Measurements from ENCODE around the gene NQO1.

- TF ChIP-seq, protein P1, sequence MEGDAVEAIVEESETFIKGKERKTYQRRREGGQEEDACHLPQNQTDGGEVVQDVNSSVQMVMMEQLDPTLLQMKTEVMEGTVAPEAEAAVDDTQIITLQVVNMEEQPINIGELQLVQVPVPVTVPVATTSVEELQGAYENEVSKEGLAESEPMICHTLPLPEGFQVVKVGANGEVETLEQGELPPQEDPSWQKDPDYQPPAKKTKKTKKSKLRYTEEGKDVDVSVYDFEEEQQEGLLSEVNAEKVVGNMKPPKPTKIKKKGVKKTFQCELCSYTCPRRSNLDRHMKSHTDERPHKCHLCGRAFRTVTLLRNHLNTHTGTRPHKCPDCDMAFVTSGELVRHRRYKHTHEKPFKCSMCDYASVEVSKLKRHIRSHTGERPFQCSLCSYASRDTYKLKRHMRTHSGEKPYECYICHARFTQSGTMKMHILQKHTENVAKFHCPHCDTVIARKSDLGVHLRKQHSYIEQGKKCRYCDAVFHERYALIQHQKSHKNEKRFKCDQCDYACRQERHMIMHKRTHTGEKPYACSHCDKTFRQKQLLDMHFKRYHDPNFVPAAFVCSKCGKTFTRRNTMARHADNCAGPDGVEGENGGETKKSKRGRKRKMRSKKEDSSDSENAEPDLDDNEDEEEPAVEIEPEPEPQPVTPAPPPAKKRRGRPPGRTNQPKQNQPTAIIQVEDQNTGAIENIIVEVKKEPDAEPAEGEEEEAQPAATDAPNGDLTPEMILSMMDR (conservative IDR thresholded peaks at IDR 0.05; ENCODE audit: low read depth, low read length) = no peak
- TF ChIP-seq POLR2A (IDR thresholded peaks at IDR 0.05; ENCODE audit: low read depth, low read length) (no peak), SMC3 (IDR thresholded peaks at IDR 0.05; ENCODE audit: low read depth, low read length) (no peak)
- TF ChIP-seq, protein P2, sequence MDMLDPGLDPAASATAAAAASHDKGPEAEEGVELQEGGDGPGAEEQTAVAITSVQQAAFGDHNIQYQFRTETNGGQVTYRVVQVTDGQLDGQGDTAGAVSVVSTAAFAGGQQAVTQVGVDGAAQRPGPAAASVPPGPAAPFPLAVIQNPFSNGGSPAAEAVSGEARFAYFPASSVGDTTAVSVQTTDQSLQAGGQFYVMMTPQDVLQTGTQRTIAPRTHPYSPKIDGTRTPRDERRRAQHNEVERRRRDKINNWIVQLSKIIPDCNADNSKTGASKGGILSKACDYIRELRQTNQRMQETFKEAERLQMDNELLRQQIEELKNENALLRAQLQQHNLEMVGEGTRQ (IDR thresholded peaks at IDR 0.05; ENCODE audit: low read depth, low read length) = no peak
These were observed 22.5 kb upstream of the NQO1 start for GRCh38 chr16:69748694-69749345.
